HFFc6 (cell line): ENCODE results near the gene SPATA17. TPM values are rescaled to one million over a fixed set of nuclear protein-coding genes. Genes with fewer than 3 reads are reported as not detected.

Experiments
- DNase-seq: peaks from one replicate; pipeline ENCODE4 v3.0.0-alpha.2; 2018
- H3K27ac Mint-ChIP-seq: 2 replicates; pipeline ENCODE4 v1.8.0; 2020; ENCODE audit warnings: mild to moderate bottlenecking, mixed read lengths
- H3K27me3 Mint-ChIP-seq: 2 replicates; pipeline ENCODE4 v1.8.0; 2021; ENCODE audit warnings: mild to moderate bottlenecking, moderate library complexity, mixed read lengths; ENCODE audit not compliant: insufficient read depth
- H3K36me3 Mint-ChIP-seq: 2 replicates; pipeline ENCODE4 v1.8.0; 2021; ENCODE audit warnings: low read depth, mixed read lengths
- H3K4me1 Mint-ChIP-seq: 2 replicates; pipeline ENCODE4 v1.8.0; 2020; ENCODE audit warnings: low read depth, mixed read lengths
- H3K4me3 Mint-ChIP-seq: 2 replicates; pipeline ENCODE4 v1.8.0; 2020; ENCODE audit warnings: mild to moderate bottlenecking, moderate library complexity, mixed read lengths
- H3K9me3 Mint-ChIP-seq: 2 replicates; pipeline ENCODE4 v1.8.0; 2020; ENCODE audit warnings: mild to moderate bottlenecking, mixed read lengths
- CTCF ChIP-seq: fragments of 200-600 bp; sonication (generic); IDR thresholded peaks from 2 replicates; pipeline ENCODE4 v1.5.0; 2021; ENCODE audit warnings: antibody characterized with exemption, mild to moderate bottlenecking
- total RNA-seq, 6 experiments: library from RNA; stranded (reverse); fragmentation: NEBNext Ultra II Directional; extraction: Animal tissue kit (Norgen Biotek cat#: 25700); gene quantifications; 2 replicates in 1 of 6; 3 replicates in 5 of 6; pipeline ENCODE4 v1.2.3, GENCODE V29; 2021

The SPATA17 gene
- total RNA-seq, 6 experiments from 2014 or later = 0.18 to 0.71 (median 0.37) TPM; not detected in 1

DNA sequence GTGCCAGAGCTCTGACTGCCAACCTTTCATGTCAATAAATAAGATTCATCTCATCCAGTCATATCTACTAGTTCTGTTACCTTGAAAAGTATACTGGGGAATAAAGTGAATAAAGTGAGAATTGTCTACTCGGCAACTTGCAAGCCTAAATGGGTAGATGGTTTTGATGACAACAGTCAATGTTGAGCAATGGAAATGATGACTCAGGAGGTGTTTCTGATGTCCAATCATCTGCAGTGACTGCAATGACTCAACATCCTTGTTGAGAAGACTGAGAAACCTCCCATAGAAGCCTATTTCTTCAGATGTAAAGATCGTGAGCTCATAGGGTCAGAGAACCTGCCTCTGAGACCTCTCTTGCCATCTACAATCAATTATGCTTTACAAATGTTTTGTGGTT lies 276.4 kb downstream of the SPATA17 start:
- Mint-ChIP-seq H3K4me3 (no peak overlapping the region), H3K36me3 (no peaks in the 10 kb centered on the region), H3K9me3 (peaks cover 54% of the 10 kb centered on the region), H3K27ac (no peak overlapping the region), H3K4me1 (no peaks in the 10 kb centered on the region), H3K27me3 (no peaks in the 10 kb centered on the region; the same call in 1 of the 2 replicates)
- peak; percentile 4 for DNase-seq
- no peak for TF ChIP-seq CTCF

DNA sequence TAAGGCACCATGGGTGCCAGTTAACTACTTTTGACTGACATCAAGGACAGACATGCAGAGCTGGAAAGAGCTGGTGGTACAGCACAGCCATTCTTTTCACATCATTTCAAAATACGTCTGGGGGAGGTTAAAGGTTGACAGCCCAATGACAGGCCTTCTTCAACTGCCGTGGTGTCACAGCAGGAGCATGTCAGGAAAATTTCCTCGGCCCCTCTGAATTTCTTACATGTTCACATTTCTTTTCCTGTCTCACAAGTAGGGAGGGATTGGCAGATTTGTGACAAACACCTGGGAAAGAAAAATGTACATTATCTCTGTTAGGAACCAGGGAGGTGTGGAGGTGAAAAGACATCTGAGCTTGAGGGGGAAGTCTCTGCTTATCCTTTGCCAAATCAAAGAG lies 279.1 kb downstream of the SPATA17 start:
- peaks cover 57% of the 10 kb centered on the region for H3K9me3 Mint-ChIP-seq

GRCh38 chr1:217910791-217911320 lies 279.7 kb downstream of the SPATA17 start:
- Mint-ChIP-seq H3K27me3 (peaks cover 2% of the 10 kb centered on the region; the same call in 1 of the 2 replicates), H3K4me1 (no peaks in the 10 kb centered on the region), H3K27ac (no peak overlapping the region), H3K9me3 (peaks cover 55% of the 10 kb centered on the region), H3K36me3 (no peaks in the 10 kb centered on the region), H3K4me3 (no peak overlapping the region)
- no peak for DNase-seq
- TF ChIP-seq CTCF = no peak

More for the DNA sequence above, 279.1 kb downstream of the SPATA17 start:
- Mint-ChIP-seq H3K4me1 (no peaks in the 10 kb centered on the region), H3K27me3 (peaks cover 2% of the 10 kb centered on the region; the same call in 1 of the 2 replicates), H3K27ac (no peak overlapping the region), H3K4me3 (no peak overlapping the region), H3K36me3 (no peaks in the 10 kb centered on the region)
- DNase-seq = no peak
- no peak for TF ChIP-seq CTCF

- Mint-ChIP-seq H3K4me1 (no peaks in the 10 kb centered on the region), H3K4me3 (no peak overlapping the region), H3K36me3 (no peaks in the 10 kb centered on the region), H3K27ac (no peak overlapping the region), H3K9me3 (peaks cover 50% of the 10 kb centered on the region), H3K27me3 (peaks cover 2% of the 10 kb centered on the region; the same call in 1 of the 2 replicates)
- no peak for TF ChIP-seq CTCF
- DNase-seq = no peak
Observed at GRCh38 chr1:217911908-217912307, 280.8 kb downstream of the SPATA17 start.

GRCh38 chr1:217917281-217917887 lies 286.2 kb downstream of the SPATA17 start:
- Mint-ChIP-seq H3K27me3 (peaks cover 7% of the 10 kb centered on the region; the same call in 1 of the 2 replicates), H3K4me3 (no peak overlapping the region), H3K36me3 (no peaks in the 10 kb centered on the region), H3K4me1 (no peaks in the 10 kb centered on the region), H3K27ac (no peak overlapping the region), H3K9me3 (peaks cover 26% of the 10 kb centered on the region)
- no peak for TF ChIP-seq CTCF
- no peak for DNase-seq
